ENCODE measurements around the gene ARID5A. TPM values are rescaled to one million over a fixed set of nuclear protein-coding genes. Genes with fewer than 3 reads are reported as not detected.

ARID5A gene
- polyA plus RNA-seq, 1 donor from 2014 or later, result not detected

DNA sequence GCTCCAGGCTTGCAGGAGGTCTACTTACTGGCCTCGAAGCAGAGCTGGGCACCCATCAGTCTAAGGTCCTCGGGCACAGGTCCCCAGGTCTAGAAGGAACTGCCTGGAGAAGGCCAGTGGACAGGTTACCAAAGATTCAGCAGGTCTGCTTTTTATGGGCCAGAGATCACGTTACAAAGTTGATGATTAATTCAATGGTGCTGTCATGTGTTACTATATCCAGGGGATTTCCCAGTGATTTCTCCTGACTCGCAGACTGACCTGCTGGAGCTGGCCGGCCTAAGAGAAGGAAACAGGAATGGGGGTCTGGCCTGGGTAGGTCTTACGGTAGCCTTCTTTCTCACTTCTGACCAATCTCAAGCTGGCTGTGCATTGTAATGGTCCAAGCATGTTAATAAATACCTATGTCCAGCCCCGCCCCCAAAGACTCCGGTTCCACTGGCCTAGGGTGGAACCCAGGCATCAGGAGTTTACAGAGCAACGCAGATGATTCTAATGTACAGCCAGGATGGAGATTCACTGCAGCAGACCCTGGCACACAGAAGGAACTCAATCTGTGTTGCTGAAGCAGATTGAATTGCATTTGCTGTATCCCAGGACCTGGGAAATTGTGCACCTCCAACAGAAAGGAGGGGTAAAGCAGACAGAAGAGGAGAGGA lies 31.2 kb upstream of the ARID5A start, which contains the start of gene NEURL3:
NEURL3 (minus strand) TSS at position 127 of the 659 bp plus-strand sequence; CDS start at position 56, 71 bp downstream.
- Histone ChIP-seq H4K20me1 (ENCODE audit: insufficient read depth) (no peaks in the 10 kb centered on the region), H3K9ac (ENCODE audit: low read length) (no peak within 1 kb of the TSS), H3K27ac (ENCODE audit: low read length) (no peak within 1 kb of the TSS), H3K4me2 (ENCODE audit: low read length) (no peak within 1 kb of the TSS), H3K36me3 (ENCODE audit: insufficient read depth, low read length) (no peaks in the 10 kb centered on the region), H3F3A (ENCODE audit: insufficient read depth, low read length, poor library complexity, severe bottlenecking) (no peaks in the 10 kb centered on the region), H3K9me2 (ENCODE audit: insufficient read depth, low read length) (no peaks in the 10 kb centered on the region), H3K9me3 (ENCODE audit: low read length) (no peaks in the 10 kb centered on the region), H3K27me3 (ENCODE audit: insufficient read depth, low read depth, low read length) (no peaks in the 10 kb centered on the region), H3K4me3 (ENCODE audit: low read length) (no peak within 1 kb of the TSS), H2AFZ (ENCODE audit: low read depth, low read length) (no peak within 1 kb of the TSS), H3K79me2 (replicated peaks; ENCODE audit: insufficient read depth, low read length) (no peaks in the 10 kb centered on the region)
- TF ChIP-seq EZH2 (IDR thresholded peaks at IDR 0.05; ENCODE audit: borderline replicate concordance, insufficient read depth, low read length, poor library complexity, severe bottlenecking) (no peak), EP300 (conservative IDR thresholded peaks at IDR 0.05; ENCODE audit: poor library complexity, severe bottlenecking) (no peak), RAD21 (conservative IDR thresholded peaks at IDR 0.05) (no peak), MXI1 (conservative IDR thresholded peaks at IDR 0.05; ENCODE audit: poor library complexity, severe bottlenecking) (no peak), POLR2AphosphoS5 (IDR thresholded peaks at IDR 0.05) (no peak), TAF1 (IDR thresholded peaks at IDR 0.05; ENCODE audit: low read depth) (no peak), SMC3 (conservative IDR thresholded peaks at IDR 0.05; ENCODE audit: poor library complexity) (no peak)
- TF ChIP-seq, protein P1, sequence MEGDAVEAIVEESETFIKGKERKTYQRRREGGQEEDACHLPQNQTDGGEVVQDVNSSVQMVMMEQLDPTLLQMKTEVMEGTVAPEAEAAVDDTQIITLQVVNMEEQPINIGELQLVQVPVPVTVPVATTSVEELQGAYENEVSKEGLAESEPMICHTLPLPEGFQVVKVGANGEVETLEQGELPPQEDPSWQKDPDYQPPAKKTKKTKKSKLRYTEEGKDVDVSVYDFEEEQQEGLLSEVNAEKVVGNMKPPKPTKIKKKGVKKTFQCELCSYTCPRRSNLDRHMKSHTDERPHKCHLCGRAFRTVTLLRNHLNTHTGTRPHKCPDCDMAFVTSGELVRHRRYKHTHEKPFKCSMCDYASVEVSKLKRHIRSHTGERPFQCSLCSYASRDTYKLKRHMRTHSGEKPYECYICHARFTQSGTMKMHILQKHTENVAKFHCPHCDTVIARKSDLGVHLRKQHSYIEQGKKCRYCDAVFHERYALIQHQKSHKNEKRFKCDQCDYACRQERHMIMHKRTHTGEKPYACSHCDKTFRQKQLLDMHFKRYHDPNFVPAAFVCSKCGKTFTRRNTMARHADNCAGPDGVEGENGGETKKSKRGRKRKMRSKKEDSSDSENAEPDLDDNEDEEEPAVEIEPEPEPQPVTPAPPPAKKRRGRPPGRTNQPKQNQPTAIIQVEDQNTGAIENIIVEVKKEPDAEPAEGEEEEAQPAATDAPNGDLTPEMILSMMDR (IDR thresholded peaks at IDR 0.05; ENCODE audit: poor library complexity, severe bottlenecking), result no peak
- TF ChIP-seq, protein P2, sequence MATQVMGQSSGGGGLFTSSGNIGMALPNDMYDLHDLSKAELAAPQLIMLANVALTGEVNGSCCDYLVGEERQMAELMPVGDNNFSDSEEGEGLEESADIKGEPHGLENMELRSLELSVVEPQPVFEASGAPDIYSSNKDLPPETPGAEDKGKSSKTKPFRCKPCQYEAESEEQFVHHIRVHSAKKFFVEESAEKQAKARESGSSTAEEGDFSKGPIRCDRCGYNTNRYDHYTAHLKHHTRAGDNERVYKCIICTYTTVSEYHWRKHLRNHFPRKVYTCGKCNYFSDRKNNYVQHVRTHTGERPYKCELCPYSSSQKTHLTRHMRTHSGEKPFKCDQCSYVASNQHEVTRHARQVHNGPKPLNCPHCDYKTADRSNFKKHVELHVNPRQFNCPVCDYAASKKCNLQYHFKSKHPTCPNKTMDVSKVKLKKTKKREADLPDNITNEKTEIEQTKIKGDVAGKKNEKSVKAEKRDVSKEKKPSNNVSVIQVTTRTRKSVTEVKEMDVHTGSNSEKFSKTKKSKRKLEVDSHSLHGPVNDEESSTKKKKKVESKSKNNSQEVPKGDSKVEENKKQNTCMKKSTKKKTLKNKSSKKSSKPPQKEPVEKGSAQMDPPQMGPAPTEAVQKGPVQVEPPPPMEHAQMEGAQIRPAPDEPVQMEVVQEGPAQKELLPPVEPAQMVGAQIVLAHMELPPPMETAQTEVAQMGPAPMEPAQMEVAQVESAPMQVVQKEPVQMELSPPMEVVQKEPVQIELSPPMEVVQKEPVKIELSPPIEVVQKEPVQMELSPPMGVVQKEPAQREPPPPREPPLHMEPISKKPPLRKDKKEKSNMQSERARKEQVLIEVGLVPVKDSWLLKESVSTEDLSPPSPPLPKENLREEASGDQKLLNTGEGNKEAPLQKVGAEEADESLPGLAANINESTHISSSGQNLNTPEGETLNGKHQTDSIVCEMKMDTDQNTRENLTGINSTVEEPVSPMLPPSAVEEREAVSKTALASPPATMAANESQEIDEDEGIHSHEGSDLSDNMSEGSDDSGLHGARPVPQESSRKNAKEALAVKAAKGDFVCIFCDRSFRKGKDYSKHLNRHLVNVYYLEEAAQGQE (IDR thresholded peaks at IDR 0.05; ENCODE audit: borderline replicate concordance), result no peak

DNA sequence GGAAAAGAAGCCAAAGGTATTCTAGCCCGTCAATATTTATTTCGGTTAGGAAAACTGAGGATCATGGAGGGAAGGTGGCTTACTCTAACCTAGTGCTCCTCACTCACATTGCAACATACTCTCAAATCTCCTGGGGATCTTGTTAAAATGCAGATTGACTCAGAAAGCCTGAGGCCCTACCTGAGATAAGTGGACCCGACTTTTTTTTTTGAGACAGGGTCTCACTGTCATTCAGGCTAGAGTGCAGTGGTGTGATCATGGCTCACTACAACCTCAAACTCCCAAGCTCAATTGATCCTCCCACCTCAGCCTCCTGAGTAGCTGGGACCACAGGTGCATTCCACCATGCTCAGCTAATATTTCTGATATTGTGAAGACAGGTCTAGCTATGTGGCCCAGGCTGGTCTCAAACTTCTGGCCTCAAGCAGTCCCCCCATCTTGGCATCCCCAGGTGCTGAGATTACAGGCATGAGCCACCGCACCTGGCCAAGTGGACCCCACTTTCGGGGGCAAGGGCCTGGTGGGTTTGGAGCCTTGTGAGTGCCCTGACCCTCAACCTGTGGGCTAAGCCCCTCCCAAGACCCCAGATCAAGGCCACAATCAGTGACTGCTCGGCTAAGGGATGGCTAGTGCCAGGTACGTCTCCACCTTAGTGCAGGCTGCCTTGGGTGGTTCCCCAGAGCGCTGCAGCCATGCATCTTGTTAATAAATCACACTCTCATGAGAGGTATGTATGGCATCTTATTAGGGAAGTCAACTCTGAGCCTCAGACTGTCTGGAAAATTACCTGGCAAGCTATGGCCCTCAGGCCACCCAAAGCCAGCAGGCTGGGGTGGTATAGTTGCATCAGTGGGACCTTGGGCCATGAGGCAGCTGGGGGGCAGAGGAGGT lies 30.3 kb upstream of the ARID5A start:
- Histone ChIP-seq H2AFZ (ENCODE audit: low read depth, low read length) (no peak overlapping the region), H4K20me1 (ENCODE audit: insufficient read depth) (no peaks in the 10 kb centered on the region), H3K4me3 (ENCODE audit: low read length) (no peak overlapping the region), H3K4me2 (ENCODE audit: low read length) (no peak overlapping the region), H3K9ac (ENCODE audit: low read length) (no peak overlapping the region), H3K27ac (ENCODE audit: low read length) (no peak overlapping the region), H3K9me3 (ENCODE audit: low read length) (no peaks in the 10 kb centered on the region), H3K9me2 (ENCODE audit: insufficient read depth, low read length) (no peaks in the 10 kb centered on the region), H3K79me2 (replicated peaks; ENCODE audit: insufficient read depth, low read length) (no peaks in the 10 kb centered on the region), H3K27me3 (ENCODE audit: insufficient read depth, low read depth, low read length) (no peaks in the 10 kb centered on the region), H3F3A (ENCODE audit: insufficient read depth, low read length, poor library complexity, severe bottlenecking) (no peaks in the 10 kb centered on the region), H3K36me3 (ENCODE audit: insufficient read depth, low read length) (no peaks in the 10 kb centered on the region)
- TF ChIP-seq, protein P1 (IDR thresholded peaks at IDR 0.05; ENCODE audit: poor library complexity, severe bottlenecking), result no peak
- no peak for TF ChIP-seq MXI1 (conservative IDR thresholded peaks at IDR 0.05; ENCODE audit: poor library complexity, severe bottlenecking)
- no peak for TF ChIP-seq EZH2 (IDR thresholded peaks at IDR 0.05; ENCODE audit: borderline replicate concordance, insufficient read depth, low read length, poor library complexity, severe bottlenecking)
- TF ChIP-seq RAD21 (conservative IDR thresholded peaks at IDR 0.05), result no peak
- TF ChIP-seq, protein P2 (IDR thresholded peaks at IDR 0.05; ENCODE audit: borderline replicate concordance), result no peak
- TF ChIP-seq POLR2AphosphoS5 (IDR thresholded peaks at IDR 0.05), result no peak
